C4-2B (cell line): ENCODE data around the gene ILDR1.

ENCODE experiments used
- H3K27ac ChIP-seq: fragments of 450-650 bp; 2 replicates; pipeline ENCODE4 v1.5.1; 2017
- ZFX ChIP-seq: fragments of 450-650 bp; IDR thresholded peaks from 2 replicates; pipeline ENCODE4 v1.6.1; 2017
- TF ChIP-seq, protein P1 (sequence below): fragments of 450-650 bp; conservative IDR thresholded peaks from 2 replicates; pipeline ENCODE4 v1.5.1; 2017; ENCODE audit warnings: mild to moderate bottlenecking

The ILDR1 gene

GRCh38 chr3:121995161-121996137 lies 26.6 kb downstream of the ILDR1 start:
- peak overlapping the region; percentile 17; the same call in 1 of the 2 replicates for H3K27ac ChIP-seq
- TF ChIP-seq, protein P1, sequence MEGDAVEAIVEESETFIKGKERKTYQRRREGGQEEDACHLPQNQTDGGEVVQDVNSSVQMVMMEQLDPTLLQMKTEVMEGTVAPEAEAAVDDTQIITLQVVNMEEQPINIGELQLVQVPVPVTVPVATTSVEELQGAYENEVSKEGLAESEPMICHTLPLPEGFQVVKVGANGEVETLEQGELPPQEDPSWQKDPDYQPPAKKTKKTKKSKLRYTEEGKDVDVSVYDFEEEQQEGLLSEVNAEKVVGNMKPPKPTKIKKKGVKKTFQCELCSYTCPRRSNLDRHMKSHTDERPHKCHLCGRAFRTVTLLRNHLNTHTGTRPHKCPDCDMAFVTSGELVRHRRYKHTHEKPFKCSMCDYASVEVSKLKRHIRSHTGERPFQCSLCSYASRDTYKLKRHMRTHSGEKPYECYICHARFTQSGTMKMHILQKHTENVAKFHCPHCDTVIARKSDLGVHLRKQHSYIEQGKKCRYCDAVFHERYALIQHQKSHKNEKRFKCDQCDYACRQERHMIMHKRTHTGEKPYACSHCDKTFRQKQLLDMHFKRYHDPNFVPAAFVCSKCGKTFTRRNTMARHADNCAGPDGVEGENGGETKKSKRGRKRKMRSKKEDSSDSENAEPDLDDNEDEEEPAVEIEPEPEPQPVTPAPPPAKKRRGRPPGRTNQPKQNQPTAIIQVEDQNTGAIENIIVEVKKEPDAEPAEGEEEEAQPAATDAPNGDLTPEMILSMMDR = peak; percentile 86
- TF ChIP-seq ZFX = no peak

DNA sequence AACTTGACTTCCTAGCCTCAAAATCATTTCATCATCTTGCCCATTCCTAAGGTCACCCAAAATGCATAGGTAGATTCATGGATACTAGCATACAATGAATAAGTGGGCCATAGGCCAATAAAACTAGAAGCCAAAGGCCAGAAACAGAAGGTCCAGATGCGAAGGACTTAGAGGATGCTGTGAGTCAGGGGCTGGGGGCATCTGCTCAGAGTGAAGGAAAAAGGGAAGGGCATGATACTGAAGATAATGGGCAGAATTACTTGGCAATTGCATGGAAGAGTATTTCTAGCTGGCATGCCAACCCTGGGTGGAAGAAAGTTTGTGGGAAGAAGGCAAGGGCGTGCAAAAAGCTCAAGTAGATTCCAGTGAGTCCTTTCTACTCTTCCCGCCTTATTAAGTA lies 27.5 kb downstream of the ILDR1 start:
- H3K27ac ChIP-seq = no peak overlapping the region; the same call in 1 of the 2 replicates
- no peak for TF ChIP-seq ZFX
- TF ChIP-seq, protein P1 = no peak

GRCh38 chr3:121992601-121993560 lies 29.2 kb downstream of the ILDR1 start:
- no peak overlapping the region for H3K27ac ChIP-seq
- TF ChIP-seq ZFX = no peak
- TF ChIP-seq, protein P1 = no peak

- no peak for TF ChIP-seq ZFX
- TF ChIP-seq, protein P1 = peak; percentile 64
- no peak overlapping the region for H3K27ac ChIP-seq
Measured at GRCh38 chr3:121989943-121990342, 32.1 kb downstream of the ILDR1 start.

DNA sequence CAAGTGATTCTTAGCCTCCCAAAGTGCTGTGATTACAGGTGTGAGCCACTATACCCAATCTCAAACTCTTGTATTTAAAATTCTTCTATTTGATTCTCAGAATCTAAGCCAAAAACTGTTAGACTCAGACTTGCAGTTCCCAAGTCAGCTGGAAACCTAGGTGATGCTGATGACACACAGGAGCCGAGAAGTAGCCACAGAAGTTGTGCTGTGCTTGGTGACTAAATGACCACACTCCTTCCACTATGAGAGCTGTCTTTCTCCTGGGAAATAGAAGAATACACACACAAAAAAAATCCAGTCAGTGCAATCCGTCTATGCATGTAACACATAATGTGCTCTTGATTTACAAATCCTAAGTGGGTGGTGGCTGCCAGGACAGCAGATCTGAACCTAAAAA lies 33.9 kb downstream of the ILDR1 start:
- H3K27ac ChIP-seq = no peak overlapping the region
- no peak for TF ChIP-seq ZFX
- TF ChIP-seq, protein P1 = no peak

GRCh38 chr3:121985846-121986245 lies 36.2 kb downstream of the ILDR1 start:
- TF ChIP-seq, protein P1 = no peak
- no peak overlapping the region for H3K27ac ChIP-seq
